ENCODE data around the gene ZC3H4. TPM values are rescaled to one million over a fixed set of nuclear protein-coding genes. Genes with fewer than 3 reads are reported as not detected.

Gene ZC3H4
- 18.0 and 20.9 TPM in 2 replicates for total RNA-seq

GRCh38 chr19:47112997-47113849 is at the start of gene ZC3H4:
TSS of gene ZC3H4 (minus strand) at chr19:47113776. CDS start at chr19:47112584, 1,192 bp downstream.

GRCh38 chr19:47130589-47131227 is 17.1 kb upstream of the ZC3H4 start, which contains the start of gene SAE1:
TSS of gene SAE1 (plus strand) at chr19:47130835. CDS start at chr19:47130931, 96 bp downstream.

GRCh38 chr19:47019431-47020041 is 94.0 kb downstream of the ZC3H4 start, which contains the start of gene NPAS1:
TSS of gene NPAS1 (plus strand) at chr19:47019837. CDS start at chr19:47021048, 1,211 bp downstream.

Other genes starting within 250 kb of the ZC3H4 start
- gene NPAS1, start 93.9 kb downstream of the ZC3H4 start, total RNA-seq = 0.72 and 1.9 TPM in 2 replicates
- 35.9 and 74.5 TPM in 2 replicates for gene TMEM160, start 65.2 kb downstream of the ZC3H4 start, total RNA-seq
- 74.9 and 133 TPM in 2 replicates for gene SAE1, start 17.1 kb upstream of the ZC3H4 start, total RNA-seq
- 10.8 and 23.1 TPM in 2 replicates for gene BBC3, start 117.4 kb upstream of the ZC3H4 start, total RNA-seq
- gene CCDC9, start 142.7 kb upstream of the ZC3H4 start, total RNA-seq = 9.2 and 16.9 TPM in 2 replicates
- 4.9 and 11.1 TPM in 2 replicates for gene INAFM1, start 161.1 kb upstream of the ZC3H4 start, total RNA-seq
- not detected in 2 replicates for gene C5AR1, start 196.1 kb upstream of the ZC3H4 start, total RNA-seq
- under 0.01 TPM in 1 of 2 replicates, not detected in the other for gene C5AR2, start 218.4 kb upstream of the ZC3H4 start, total RNA-seq
- 7.3 and 11.1 TPM in 2 replicates for gene DHX34, start 235.5 kb upstream of the ZC3H4 start, total RNA-seq